IMR-90 (cell line): Measurements from ENCODE around the gene SCTR. TPM values are rescaled to one million over a fixed set of nuclear protein-coding genes. Genes with fewer than 3 reads are reported as not detected.

Experiments used
- ATAC-seq: fragments of 200-7000 bp; cut with Tn5 transposase; 2 replicates; pipeline ENCODE4 v1.9.1; 2020; ENCODE audit warnings: low read depth, mild to moderate bottlenecking, moderate library complexity
- BruUV-seq: library from RNA; stranded (reverse); fragments of 400-500 nt; replicated peaks from 2 replicates; lab custom pipeline; 2021; lab: Mats Ljungman, UMichigan
- CTCF ChIA-PET: fragments of 300-600 bp; formaldehyde crosslinking; extraction: SDS; loops from one replicate; lab custom pipeline; 2021; ENCODE audit warnings: antibody characterized with exemption; lab: Yijun Ruan, JAX
- POLR2A ChIA-PET: fragments of 300-600 bp; sonication (Branson Sonifier 250); formaldehyde crosslinking; loops from one replicate; lab custom pipeline; 2022; ENCODE audit warnings: antibody characterized with exemption; ENCODE audit not compliant: unreplicated experiment; lab: Charles Lee
- DNase-seq: peaks from one replicate; pipeline ENCODE4 v3.0.0; 2013
- H2AFZ ChIP-seq: replicated peaks from 2 replicates; pipeline ENCODE3; 2013; ENCODE audit warnings: low read length, mild to moderate bottlenecking; ENCODE audit not compliant: poor library complexity
- H2AK5ac ChIP-seq: 2 replicates; pipeline ENCODE4 v1.6.1; 2013; ENCODE audit warnings: low read depth, low read length, inconsistent platforms
- H2AK9ac ChIP-seq: replicated peaks from 2 replicates; pipeline ENCODE3; 2013; ENCODE audit warnings: mild to moderate bottlenecking, low read depth, low read length, moderate library complexity; ENCODE audit not compliant: poor library complexity
- H2BK120ac ChIP-seq: 2 replicates; pipeline ENCODE4 v1.6.1; 2013; ENCODE audit warnings: low read depth, low read length, inconsistent platforms
- H2BK15ac ChIP-seq: 3 replicates; pipeline ENCODE4 v1.6.1; 2013; ENCODE audit warnings: low read depth, low read length, inconsistent platforms
- H2BK20ac ChIP-seq: 2 replicates; pipeline ENCODE4 v1.6.1; 2013; ENCODE audit warnings: low read depth, mild to moderate bottlenecking, inconsistent platforms, low read length, moderate library complexity
- H2BK5ac ChIP-seq: 2 replicates; pipeline ENCODE4 v1.6.1; 2013; ENCODE audit warnings: mild to moderate bottlenecking, low read depth, low read length, inconsistent platforms; ENCODE audit not compliant: poor library complexity, severe bottlenecking
- H3K14ac ChIP-seq: replicated peaks from 2 replicates; pipeline ENCODE4 v1.6.1; 2013; ENCODE audit warnings: low read depth, low read length, inconsistent platforms
- H3K18ac ChIP-seq: 2 replicates; pipeline ENCODE4 v1.6.1; 2013; ENCODE audit warnings: low read depth, low read length, control low read depth
- H3K23ac ChIP-seq: 2 replicates; pipeline ENCODE4 v1.6.1; 2013; ENCODE audit warnings: low read depth, low read length, inconsistent platforms
- H3K27ac ChIP-seq: 2 replicates; pipeline ENCODE4 v1.5.1; 2013; ENCODE audit warnings: mild to moderate bottlenecking, control low read depth, low read length; ENCODE audit not compliant: insufficient read depth
- H3K27me3 ChIP-seq: 2 replicates; pipeline ENCODE4 v1.6.1; 2013; ENCODE audit warnings: low read length; ENCODE audit not compliant: control insufficient read depth, insufficient read depth
- H3K36me3 ChIP-seq: 2 replicates; pipeline ENCODE4 v1.6.1; 2013; ENCODE audit warnings: low read length, mixed read lengths; ENCODE audit not compliant: control insufficient read depth, insufficient read depth
- H3K4ac ChIP-seq: 2 replicates; pipeline ENCODE4 v1.6.1; 2013; ENCODE audit warnings: low read depth, low read length, inconsistent platforms
- H3K4me1 ChIP-seq: 2 replicates; pipeline ENCODE4 v1.6.1; 2013; ENCODE audit warnings: low read length, mixed read lengths; ENCODE audit not compliant: control insufficient read depth, insufficient read depth
- H3K4me2 ChIP-seq: 2 replicates; pipeline ENCODE4 v1.6.1; 2013; ENCODE audit warnings: low read depth, mild to moderate bottlenecking, control low read depth, low read length, moderate library complexity
- H3K4me3 ChIP-seq: 2 replicates; pipeline ENCODE4 v1.5.1; 2013; ENCODE audit warnings: low read depth, mild to moderate bottlenecking, control low read depth, low read length, moderate library complexity; ENCODE audit not compliant: insufficient read depth
- H3K56ac ChIP-seq: 2 replicates; pipeline ENCODE4 v1.6.1; 2013; ENCODE audit warnings: low read length, inconsistent platforms; ENCODE audit not compliant: insufficient read depth; ENCODE audit errors: extremely low read depth
- H3K79me1 ChIP-seq, 2 experiments: 2 replicates each; pipeline ENCODE4 v1.6.1; 2013; ENCODE audit warnings: low read length in 2 of 2, inconsistent platforms in 1 of 2, low read depth in 1 of 2
- H3K9ac ChIP-seq: 2 replicates; pipeline ENCODE4 v1.6.1; 2013; ENCODE audit warnings: low read depth, low read length, control low read depth
- H3K9me1 ChIP-seq: 2 replicates; pipeline ENCODE4 v1.6.1; 2013; ENCODE audit warnings: low read length, inconsistent platforms; ENCODE audit not compliant: insufficient read depth
- H3K9me3 ChIP-seq: 2 replicates; pipeline ENCODE4 v1.6.1; 2013; ENCODE audit warnings: low read length; ENCODE audit not compliant: control insufficient read depth, insufficient read depth
- H4K20me1 ChIP-seq: 2 replicates; pipeline ENCODE4 v1.6.1; 2013; ENCODE audit warnings: low read length, inconsistent platforms; ENCODE audit not compliant: insufficient read depth
- H4K5ac ChIP-seq: 2 replicates; pipeline ENCODE4 v1.6.1; 2013; ENCODE audit warnings: mild to moderate bottlenecking, low read depth, low read length, control low read depth
- H4K8ac ChIP-seq, 2 experiments: 2 replicates each; pipeline ENCODE4 v1.6.1; 2013; ENCODE audit warnings: low read depth in 2 of 2, low read length in 2 of 2, control low read depth in 1 of 2, inconsistent platforms in 1 of 2
- H4K91ac ChIP-seq: 2 replicates; pipeline ENCODE4 v1.6.1; 2013; ENCODE audit warnings: low read depth, low read length, inconsistent platforms; ENCODE audit not compliant: insufficient read depth
- MAFK ChIP-seq: IDR thresholded peaks from 2 replicates; pipeline ENCODE4 v1.6.1; 2012; ENCODE audit warnings: low read depth, low read length, improper control_type of control experiment
- WGBS, 2 experiments: methylation state at CpG; one replicate each; pipeline versions ENCODE4 v1.1.5 to v1.1.7; 2013; ENCODE audit warnings: missing lambda C conversion rate in 2 of 2; ENCODE audit not compliant: insufficient read length in 1 of 2; ENCODE audit errors: extremely low coverage in 2 of 2; 5-methylcytosine and 5-hydroxymethylcytosine counted together
- dilution Hi-C: fragments of 300-500 bp; cut with HindIII; formaldehyde crosslinking; loops from one replicate; pipeline ENCODE4 v1.14.3; 2018; ENCODE audit warnings: low sequenced_read_pairs; ENCODE audit not compliant: unreplicated experiment
- in situ Hi-C: fragments of 300-500 bp; cut with MboI; formaldehyde crosslinking; loops from 3 replicates; pipeline ENCODE4 v1.14.3; 2019; ENCODE audit warnings: low sequenced_read_pairs, inconsistent platforms, mixed read lengths
- intact Hi-C: fragments of 100-400 bp; cut with micrococcal nuclease; formaldehyde crosslinking; loops from 2 replicates; pipeline ENCODE4 v1.10.0; 2022
- polyA plus RNA-seq, 3 experiments: library from polyadenylated mRNA; depleted of rRNA; stranded (reverse); fragments of >200 nt; gene quantifications; 2 replicates each; pipeline ENCODE4 v1.2.3, GENCODE V29; 2012; ENCODE audit warnings: low replicate concordance in 1 of 3
- total RNA-seq: library from RNA; depleted of rRNA; stranded (reverse); fragments of >200 nt; gene quantifications from 2 replicates; pipeline ENCODE4 v1.2.3, GENCODE V29; 2012
- TF ChIP-seq, protein P1 (sequence below): fragments of 150-350 bp; IDR thresholded peaks from 2 replicates; pipeline ENCODE4 v1.6.1; 2017; ENCODE audit warnings: mild to moderate bottlenecking, antibody characterized with exemption, low read length, low read depth

SCTR gene
- total and polyA plus RNA-seq, 2 of the 4 experiments (the other 2 are of a cell fraction) = not detected

DNA sequence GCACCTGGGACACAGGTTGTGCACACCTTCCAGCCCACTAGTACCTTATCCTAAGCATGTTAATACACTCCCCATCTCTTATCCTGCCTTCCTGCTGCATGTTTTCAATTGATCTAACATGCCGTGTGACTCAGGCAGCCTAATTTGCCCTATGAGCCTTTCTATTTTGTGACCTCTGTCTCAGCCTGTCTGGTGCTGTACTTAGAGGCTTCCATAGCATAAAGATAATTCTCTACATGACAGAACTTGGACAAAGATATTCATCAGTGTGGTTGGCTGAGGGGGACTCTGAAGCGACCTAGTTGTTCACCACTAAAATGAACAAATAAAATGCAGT, 101.2 kb downstream of the SCTR start:
- no peak for TF ChIP-seq MAFK
- TF ChIP-seq, protein P1, sequence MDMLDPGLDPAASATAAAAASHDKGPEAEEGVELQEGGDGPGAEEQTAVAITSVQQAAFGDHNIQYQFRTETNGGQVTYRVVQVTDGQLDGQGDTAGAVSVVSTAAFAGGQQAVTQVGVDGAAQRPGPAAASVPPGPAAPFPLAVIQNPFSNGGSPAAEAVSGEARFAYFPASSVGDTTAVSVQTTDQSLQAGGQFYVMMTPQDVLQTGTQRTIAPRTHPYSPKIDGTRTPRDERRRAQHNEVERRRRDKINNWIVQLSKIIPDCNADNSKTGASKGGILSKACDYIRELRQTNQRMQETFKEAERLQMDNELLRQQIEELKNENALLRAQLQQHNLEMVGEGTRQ = no peak
- no CpG with 5 or more reads among the region's 2 CpGs for WGBS, 2 experiments

More for the DNA sequence above, 101.2 kb downstream of the SCTR start:
- Histone ChIP-seq H2BK20ac (no peak overlapping the region), H2BK15ac (no peak overlapping the region), H3K4me2 (no peak overlapping the region), H3K27me3 (peaks cover 30% of the 10 kb centered on the region), H3K27ac (no peak overlapping the region), H2BK120ac (no peak overlapping the region), H3K56ac (no peak overlapping the region), H3K79me1 (no peaks in the 10 kb centered on the region), H2AK9ac (no peak overlapping the region), H3K36me3 (no peaks in the 10 kb centered on the region), H3K9me3 (no peaks in the 10 kb centered on the region), H2BK5ac (no peak overlapping the region), H3K9me1 (no peaks in the 10 kb centered on the region), H3K4me3 (no peak overlapping the region), H4K8ac (no peak overlapping the region), H4K20me1 (no peaks in the 10 kb centered on the region), H3K18ac (no peak overlapping the region), H3K9ac (no peak overlapping the region), H2AK5ac (no peak overlapping the region), H3K4me1 (no peaks in the 10 kb centered on the region), H4K5ac (no peak overlapping the region), H3K23ac (no peak overlapping the region), H3K14ac (no peak overlapping the region), H4K91ac (no peak overlapping the region), H2AFZ (no peak overlapping the region), H3K4ac (no peak overlapping the region)
- dilution Hi-C loops (no loop called here), intact Hi-C loops (no loop called here), in situ Hi-C loops (no loop called here)
- ChIA-PET POLR2A (no interaction called here), CTCF (no interaction called here)
- no peak for ATAC-seq
- no peak for DNase-seq
- BruUV-seq = no TSS peak
